AG09309 (cell line): ENCODE data around the gene DGKD.

ENCODE experiments used
- DNase-seq: peaks from one replicate; pipeline ENCODE4 v3.0.0-alpha.2; 2010; ENCODE audit warnings: low read depth
- H3K4me3 ChIP-seq: 2 replicates; pipeline ENCODE4 v1.5.1; 2011; ENCODE audit warnings: mild to moderate bottlenecking, low read depth, low read length, moderate library complexity; ENCODE audit not compliant: control insufficient read depth
- CTCF ChIP-seq: IDR thresholded peaks from 2 replicates; pipeline ENCODE4 v1.5.1; 2011; ENCODE audit warnings: mild to moderate bottlenecking, low read depth, low read length, inconsistent platforms; ENCODE audit not compliant: insufficient read depth, control insufficient read depth; ENCODE audit errors: missing control alignments

Gene DGKD

GRCh38 chr2:233358335-233358734 lies 4.0 kb downstream of the DGKD start:
- no peak overlapping the region for H3K4me3 ChIP-seq

DNA sequence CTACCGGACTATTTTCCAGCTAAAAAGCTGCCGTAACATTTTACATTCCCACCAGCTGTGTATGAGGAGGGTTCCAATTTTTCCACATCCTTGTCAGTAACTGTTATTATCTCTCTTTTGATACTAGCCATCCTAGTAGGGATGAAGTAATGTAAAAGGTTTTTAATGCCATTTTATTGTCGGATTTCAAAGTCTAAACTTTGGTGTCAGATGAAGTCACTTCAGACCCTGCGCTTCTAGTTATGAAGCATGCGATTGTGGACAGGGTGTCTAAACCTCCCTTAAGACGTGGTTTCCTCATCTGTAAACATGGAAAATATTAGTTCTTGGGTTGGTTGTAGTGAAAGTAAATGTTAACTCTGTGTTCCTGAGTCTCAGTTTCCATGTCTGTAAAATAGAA lies 4.7 kb downstream of the DGKD start:
- H3K4me3 ChIP-seq: no peak overlapping the region
- TF ChIP-seq CTCF: no peak
- no peak for DNase-seq

More at GRCh38 chr2:233358335-233358734, 4.0 kb downstream of the DGKD start:
- TF ChIP-seq CTCF: no peak
- DNase-seq: peak; percentile 16

- no peak for DNase-seq
- H3K4me3 ChIP-seq: no peak overlapping the region
- TF ChIP-seq CTCF: no peak
Measured at GRCh38 chr2:233359823-233360222, 5.5 kb downstream of the DGKD start.

DNA sequence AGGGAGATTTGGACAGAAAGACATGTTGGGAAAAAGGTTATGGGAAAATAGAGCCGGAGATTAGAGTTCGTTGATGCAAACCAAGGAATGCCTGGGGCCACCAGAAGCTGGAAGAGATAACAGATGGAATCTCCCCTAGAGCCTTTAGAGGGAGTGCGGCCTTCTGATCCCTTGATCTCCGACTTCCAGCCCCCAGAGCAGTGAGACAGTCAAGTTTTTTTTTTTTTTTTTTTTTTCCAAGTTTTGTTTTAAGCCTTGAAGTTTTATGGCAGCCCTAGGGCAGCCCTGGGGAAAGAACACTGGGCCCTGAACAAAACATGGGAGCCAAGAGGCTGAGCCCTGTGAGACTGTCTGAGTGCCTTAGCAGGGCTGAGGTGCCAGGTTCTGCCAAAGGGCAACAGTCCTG lies 6.5 kb downstream of the DGKD start:
- TF ChIP-seq CTCF: no peak
- DNase-seq: no peak
- H3K4me3 ChIP-seq: no peak overlapping the region

- no peak for DNase-seq
- no peak for TF ChIP-seq CTCF
- no peak overlapping the region for H3K4me3 ChIP-seq
Measured at GRCh38 chr2:233361297-233361696, 7.0 kb downstream of the DGKD start.

DNA sequence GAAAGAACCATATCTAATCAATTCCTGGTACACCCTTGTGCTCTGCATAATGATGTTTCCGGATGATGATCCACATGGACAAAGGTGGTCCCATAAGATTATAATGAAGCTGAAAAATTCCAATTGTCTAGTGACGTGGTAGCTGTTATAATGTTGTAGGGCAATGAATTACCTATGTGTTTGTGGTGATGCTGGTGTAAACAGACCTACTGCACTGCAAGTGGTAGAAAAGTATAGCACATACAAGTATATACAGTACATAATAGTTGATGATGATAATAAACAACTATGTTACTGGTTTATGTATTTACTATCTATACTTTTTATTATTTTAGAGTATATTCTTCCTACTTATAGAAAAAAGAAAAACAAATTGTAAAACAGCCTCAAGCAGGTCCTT lies 8.4 kb downstream of the DGKD start:
- DNase-seq: no peak
- no peak overlapping the region for H3K4me3 ChIP-seq

More for the DNA sequence above, 8.4 kb downstream of the DGKD start:
- no peak for TF ChIP-seq CTCF
